Lower lobe of right lung (tissue), 2 donors: Measurements from ENCODE around the gene MBOAT1. TPM values are rescaled to one million over a fixed set of nuclear protein-coding genes. Genes with fewer than 3 reads are reported as not detected.

Source experiments
- ATAC-seq, 2 donors: fragments of 200-7000 bp; cut with Tn5 transposase; one replicate each; pipeline ENCODE4 v1.9.1; 2020 to 2022; ENCODE audit warnings: mild to moderate bottlenecking in 2 of 2, moderate library complexity in 2 of 2
- DNase-seq: peaks from one replicate; pipeline ENCODE4 v3.0.0-alpha.2; 2020
- H3K27ac ChIP-seq: fragments of 200-600 bp; one replicate; pipeline ENCODE4 v1.8.0; 2022
- H3K27me3 ChIP-seq: fragments of 200-600 bp; one replicate; pipeline ENCODE4 v1.8.0; 2022; ENCODE audit warnings: low read depth
- H3K36me3 ChIP-seq: fragments of 200-600 bp; one replicate; pipeline ENCODE4 v1.8.0; 2022; ENCODE audit warnings: mild to moderate bottlenecking
- H3K4me1 ChIP-seq: fragments of 200-600 bp; one replicate; pipeline ENCODE4 v1.8.0; 2022
- H3K4me3 ChIP-seq: fragments of 200-600 bp; one replicate; pipeline ENCODE4 v1.8.0; 2022; ENCODE audit warnings: mild to moderate bottlenecking
- H3K9me3 ChIP-seq: fragments of 200-600 bp; one replicate; pipeline ENCODE4 v1.8.0; 2022
- CTCF ChIP-seq: fragments of 200-600 bp; IDR thresholded peaks from one replicate; pipeline ENCODE4 v1.8.0; 2022; ENCODE audit warnings: antibody characterized with exemption, mild to moderate bottlenecking
- intact Hi-C: fragments of 100-400 bp; cut with DNase I; formaldehyde crosslinking; loops from one replicate; pipeline ENCODE4 v1.11.0; 2022
- total RNA-seq: library from RNA; stranded (reverse); fragmentation: NEBNext Ultra II Directional; extraction: Animal tissue kit (Norgen Biotek cat#: 25700); gene quantifications from one replicate; pipeline ENCODE4 v1.2.1, GENCODE V29; 2021
- donor health status: DM: no; HTN: yes; CAD: no; lungs with severe emphysema.

MBOAT1 gene
- total RNA-seq, 1 donor from 2014 or later, result 13.1 TPM

DNA sequence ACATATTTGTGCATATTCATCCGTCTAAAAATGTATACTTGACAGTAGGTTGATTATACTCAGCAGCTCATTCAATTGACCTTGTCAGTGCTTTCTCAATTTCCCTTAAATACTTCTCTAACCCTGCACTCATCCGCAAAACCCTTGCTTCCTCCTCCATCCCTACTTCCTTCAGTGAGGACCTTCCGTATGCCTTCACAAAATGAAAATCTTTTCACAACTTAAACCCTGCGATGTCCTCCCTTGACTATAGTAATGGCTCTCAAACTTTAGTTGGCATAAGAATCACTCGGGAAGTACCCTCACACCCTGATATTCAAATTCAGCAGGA is 5.2 kb downstream of the MBOAT1 start:
- peaks cover 67% of the 10 kb centered on the region for H3K4me1 ChIP-seq
- H3K27me3 ChIP-seq, result no peaks in the 10 kb centered on the region
- ATAC-seq, result no peak
- H3K4me3 ChIP-seq, result no peak overlapping the region
- H3K9me3 ChIP-seq, result no peaks in the 10 kb centered on the region
- H3K36me3 ChIP-seq, result no peaks in the 10 kb centered on the region
- TF ChIP-seq CTCF, result no peak
- peak overlapping the region; percentile 28 for H3K27ac ChIP-seq
- no peak for DNase-seq
- intact Hi-C loops, result no loop called here

GRCh38 chr6:20205722-20206161 is 6.5 kb downstream of the MBOAT1 start:
- intact Hi-C loops, result no loop called here
- no peak for TF ChIP-seq CTCF
- DNase-seq, result no peak
- H3K27me3 ChIP-seq, result no peaks in the 10 kb centered on the region
- peaks cover 73% of the 10 kb centered on the region for H3K4me1 ChIP-seq
- peak in 1 of 2 donors; percentile 15 for ATAC-seq
- peak overlapping the region; percentile 28 for H3K27ac ChIP-seq
- H3K9me3 ChIP-seq, result no peaks in the 10 kb centered on the region
- H3K4me3 ChIP-seq, result no peak overlapping the region
- no peaks in the 10 kb centered on the region for H3K36me3 ChIP-seq

DNA sequence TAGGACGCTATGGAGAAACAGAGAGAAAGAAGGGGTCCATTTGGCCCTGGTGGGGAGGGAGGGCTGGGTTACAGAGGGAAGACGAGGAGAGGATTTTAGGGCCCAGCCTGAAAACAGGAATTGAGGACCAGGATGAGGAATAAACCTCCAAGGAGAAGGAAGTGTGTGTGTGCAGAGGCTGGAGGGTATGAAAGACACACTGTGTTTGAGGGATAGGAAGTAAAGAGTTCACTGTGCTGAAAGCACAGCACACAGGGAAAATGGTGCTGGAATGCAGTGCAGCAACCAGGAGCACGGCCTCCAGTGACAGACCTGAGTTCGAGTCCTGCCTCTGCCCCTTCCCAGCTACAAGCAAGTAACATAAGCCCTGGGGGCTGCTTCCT is 7.8 kb downstream of the MBOAT1 start:
- DNase-seq, result no peak
- H3K27me3 ChIP-seq, result no peaks in the 10 kb centered on the region
- no peak for TF ChIP-seq CTCF
- no peaks in the 10 kb centered on the region for H3K36me3 ChIP-seq
- peaks cover 62% of the 10 kb centered on the region for H3K4me1 ChIP-seq
- H3K27ac ChIP-seq, result no peak overlapping the region
- intact Hi-C loops, result no loop called here
- H3K4me3 ChIP-seq, result no peak overlapping the region
- no peaks in the 10 kb centered on the region for H3K9me3 ChIP-seq
- ATAC-seq, result peak in 1 of 2 donors; percentile 29

DNA sequence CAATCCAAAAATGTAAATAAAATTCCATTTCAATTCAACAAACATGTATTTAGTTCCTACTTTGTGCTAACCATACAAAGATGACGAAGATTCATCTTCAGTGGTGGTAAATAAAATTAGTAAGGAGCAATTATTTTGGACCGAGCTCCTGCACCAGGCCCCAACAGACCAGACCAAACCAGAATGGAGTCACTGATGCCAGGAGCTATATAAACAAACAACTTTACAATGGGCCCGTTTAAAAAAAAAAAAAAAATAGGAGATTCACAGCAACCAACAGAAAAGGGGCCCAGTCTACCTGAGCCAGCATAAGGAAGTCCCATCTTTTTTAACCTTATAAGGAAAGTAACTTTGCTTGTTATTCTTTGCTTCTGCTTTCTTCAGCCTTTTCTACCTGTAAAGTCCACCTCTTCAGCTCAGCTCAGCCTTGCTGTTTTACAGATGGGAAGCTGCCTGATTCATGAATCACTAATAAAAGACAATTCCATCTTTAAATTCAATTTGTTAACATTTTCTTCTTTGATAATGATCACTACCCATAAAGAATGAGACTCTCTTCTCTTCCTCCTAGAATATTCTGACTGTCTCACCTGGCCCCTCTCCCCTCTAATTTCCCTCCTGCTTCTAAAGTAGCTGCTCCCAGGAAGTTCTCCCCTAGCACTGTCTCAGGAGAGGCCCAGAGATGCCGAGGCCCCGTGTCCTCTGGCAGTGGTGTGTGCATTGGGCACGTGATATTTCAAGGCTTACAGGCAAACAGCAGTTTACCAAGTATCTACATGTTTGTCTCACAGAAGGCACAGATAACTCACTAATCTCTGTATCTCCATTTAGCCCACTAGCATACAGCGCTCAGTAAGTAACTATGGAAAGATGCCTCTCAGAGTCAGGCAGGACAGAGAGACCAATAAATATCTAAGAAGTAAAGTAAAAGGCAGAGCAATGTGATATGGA is 8.4 kb downstream of the MBOAT1 start:
- Histone ChIP-seq H3K4me3 (no peak overlapping the region), H3K9me3 (no peaks in the 10 kb centered on the region), H3K27me3 (no peaks in the 10 kb centered on the region), H3K4me1 (peaks cover 55% of the 10 kb centered on the region), H3K27ac (no peak overlapping the region), H3K36me3 (no peaks in the 10 kb centered on the region)
- intact Hi-C loops, result no loop called here
- no peak for TF ChIP-seq CTCF
- no peak for ATAC-seq
- no peak for DNase-seq

- TF ChIP-seq CTCF, result no peak
- Histone ChIP-seq H3K36me3 (no peaks in the 10 kb centered on the region), H3K27ac (no peak overlapping the region), H3K4me1 (peaks cover 54% of the 10 kb centered on the region), H3K27me3 (no peaks in the 10 kb centered on the region), H3K9me3 (no peaks in the 10 kb centered on the region), H3K4me3 (no peak overlapping the region)
- no peak for DNase-seq
- peak in 1 of 2 donors; percentile 45 for ATAC-seq
- intact Hi-C loops, result no loop called here
Measured at GRCh38 chr6:20202699-20203302, 9.5 kb downstream of the MBOAT1 start.
